NCI-H187 (cell line): Measurements from ENCODE around the gene CMTM7.

Experiments used
- DNase-seq, 2 experiments: peaks; one replicate each; lab custom pipeline; 2025; lab: John Stamatoyannopoulos, UW

Gene CMTM7, protein sequence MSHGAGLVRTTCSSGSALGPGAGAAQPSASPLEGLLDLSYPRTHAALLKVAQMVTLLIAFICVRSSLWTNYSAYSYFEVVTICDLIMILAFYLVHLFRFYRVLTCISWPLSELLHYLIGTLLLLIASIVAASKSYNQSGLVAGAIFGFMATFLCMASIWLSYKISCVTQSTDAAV

DNA sequence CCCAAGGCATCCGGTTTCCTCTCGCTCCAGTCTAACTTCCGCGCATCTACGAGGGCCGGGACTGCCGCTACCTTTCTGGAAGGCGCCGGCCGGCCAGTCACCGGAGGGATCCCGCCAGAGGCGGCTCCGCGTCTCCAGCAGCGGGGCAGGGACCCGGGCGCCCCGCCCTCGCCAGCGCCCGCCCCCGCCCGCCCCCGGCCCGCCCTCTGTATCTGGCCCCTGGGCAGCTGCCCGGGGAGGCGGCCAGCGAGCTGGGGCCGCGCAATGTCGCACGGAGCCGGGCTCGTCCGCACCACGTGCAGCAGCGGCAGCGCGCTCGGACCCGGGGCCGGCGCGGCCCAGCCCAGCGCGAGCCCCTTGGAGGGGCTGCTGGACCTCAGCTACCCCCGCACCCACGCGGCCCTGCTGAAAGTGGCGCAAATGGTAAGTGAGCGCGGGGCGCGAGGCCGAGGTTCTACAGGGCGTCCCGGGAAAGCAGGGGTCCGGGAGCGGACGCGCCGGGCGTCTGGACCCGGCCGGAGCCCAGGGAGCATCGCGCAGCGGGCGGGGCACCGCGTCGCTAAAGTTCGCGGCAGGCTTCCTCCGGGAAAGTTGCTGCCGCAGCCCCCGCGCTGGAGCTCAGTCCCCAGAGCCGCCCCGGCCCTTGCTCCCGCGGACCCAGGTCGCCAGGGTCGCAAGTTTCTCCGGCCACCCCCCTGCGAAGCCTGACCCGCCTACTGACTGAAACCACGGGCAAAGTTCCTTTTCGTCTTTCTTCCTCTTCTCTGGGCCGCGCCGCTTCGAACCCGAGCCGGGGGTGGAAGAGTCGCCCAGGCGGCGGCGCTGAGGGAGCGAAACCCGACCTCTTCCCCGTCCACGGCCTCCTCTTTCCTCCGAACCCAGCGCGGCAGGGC lies at the start of gene CMTM7:
TSS of gene CMTM7 (plus strand) at position 211 of the 893 bp plus-strand sequence. CDS start at position 265, 54 bp downstream.
- no peak for DNase-seq

DNA sequence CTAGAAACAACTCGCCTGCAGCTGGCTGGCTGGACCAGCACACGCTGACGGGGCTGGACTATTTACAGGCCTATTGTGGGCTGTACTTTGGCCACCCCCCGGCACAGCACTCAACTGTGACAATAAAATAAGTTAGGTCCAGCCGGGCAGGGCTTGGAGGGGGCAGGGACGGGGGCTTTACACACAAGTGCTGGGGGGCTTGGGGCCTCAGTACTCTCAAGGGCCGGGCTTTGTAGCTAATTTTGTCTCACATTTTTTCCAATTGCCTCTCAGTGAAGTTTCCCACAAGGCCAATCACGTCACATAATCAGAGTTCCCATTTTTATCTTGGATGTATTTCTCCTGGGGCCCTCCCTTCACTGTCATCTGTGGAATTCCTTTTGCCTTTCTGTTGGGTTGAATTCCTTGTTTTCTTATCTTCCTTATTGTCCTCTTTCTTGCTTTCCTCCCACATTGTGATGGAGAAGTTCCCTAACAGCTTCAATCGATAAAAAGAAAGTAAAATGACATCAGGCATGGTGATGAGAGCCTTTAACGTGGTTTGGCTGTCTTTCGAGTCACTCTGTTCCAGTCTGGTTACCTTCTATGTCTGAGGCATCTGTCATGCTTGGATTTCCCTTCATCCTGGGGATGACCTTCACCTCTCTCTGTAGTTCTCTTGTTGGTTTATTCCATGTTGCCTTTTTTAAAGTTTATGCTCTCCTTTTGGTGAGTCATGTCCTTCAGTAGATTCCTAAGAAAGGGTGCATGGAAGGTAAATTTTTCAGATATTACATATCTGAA lies 44.1 kb upstream of the CMTM7 start:
- DNase-seq = no peak

- DNase-seq = no peak
Observed at GRCh38 chr3:32349184-32349583, 42.5 kb upstream of the CMTM7 start.

DNA sequence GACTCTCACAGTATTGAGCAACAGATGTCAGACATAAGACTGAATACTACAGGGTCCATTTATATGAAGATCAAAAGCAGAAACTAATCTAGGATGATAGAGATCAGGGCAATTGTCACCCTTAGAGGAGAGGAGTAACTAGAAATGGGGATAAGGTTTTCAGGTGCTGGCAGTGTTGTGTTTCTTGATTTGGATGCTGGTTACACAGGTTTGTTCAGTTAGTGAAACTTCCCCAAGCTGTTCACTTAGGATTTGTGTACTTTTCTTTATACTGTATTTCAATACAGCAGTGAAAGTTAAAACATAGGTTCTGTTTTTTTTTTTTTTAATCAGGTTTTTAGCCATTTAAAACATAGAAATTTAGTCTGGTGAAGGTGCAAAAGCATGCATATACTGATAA lies 39.1 kb upstream of the CMTM7 start:
- DNase-seq = no peak

- no peak for DNase-seq
Observed at GRCh38 chr3:32353351-32353750, 38.3 kb upstream of the CMTM7 start.

DNA sequence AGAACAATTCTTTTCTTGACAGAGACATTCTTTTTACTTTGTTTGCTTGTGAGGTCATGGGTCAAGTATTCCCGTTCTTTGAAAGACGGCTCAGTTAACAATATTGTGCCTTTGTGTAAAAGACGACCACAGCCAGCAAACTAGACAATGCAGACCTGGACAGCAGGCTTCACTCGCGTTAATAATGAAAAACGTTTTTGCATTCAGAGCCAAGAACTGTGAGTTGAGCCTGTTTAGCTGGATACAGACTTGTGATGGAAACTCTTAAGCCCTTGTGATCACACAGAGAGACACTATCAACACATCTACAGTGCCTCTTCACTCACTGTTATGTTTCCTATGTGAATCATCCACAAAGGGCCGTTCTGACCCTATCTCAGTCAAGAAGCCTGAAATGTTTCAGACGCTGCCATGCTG lies 37.3 kb upstream of the CMTM7 start:
- no peak for DNase-seq

- no peak for DNase-seq
Observed at GRCh38 chr3:32355751-32356291, 35.8 kb upstream of the CMTM7 start.

DNA sequence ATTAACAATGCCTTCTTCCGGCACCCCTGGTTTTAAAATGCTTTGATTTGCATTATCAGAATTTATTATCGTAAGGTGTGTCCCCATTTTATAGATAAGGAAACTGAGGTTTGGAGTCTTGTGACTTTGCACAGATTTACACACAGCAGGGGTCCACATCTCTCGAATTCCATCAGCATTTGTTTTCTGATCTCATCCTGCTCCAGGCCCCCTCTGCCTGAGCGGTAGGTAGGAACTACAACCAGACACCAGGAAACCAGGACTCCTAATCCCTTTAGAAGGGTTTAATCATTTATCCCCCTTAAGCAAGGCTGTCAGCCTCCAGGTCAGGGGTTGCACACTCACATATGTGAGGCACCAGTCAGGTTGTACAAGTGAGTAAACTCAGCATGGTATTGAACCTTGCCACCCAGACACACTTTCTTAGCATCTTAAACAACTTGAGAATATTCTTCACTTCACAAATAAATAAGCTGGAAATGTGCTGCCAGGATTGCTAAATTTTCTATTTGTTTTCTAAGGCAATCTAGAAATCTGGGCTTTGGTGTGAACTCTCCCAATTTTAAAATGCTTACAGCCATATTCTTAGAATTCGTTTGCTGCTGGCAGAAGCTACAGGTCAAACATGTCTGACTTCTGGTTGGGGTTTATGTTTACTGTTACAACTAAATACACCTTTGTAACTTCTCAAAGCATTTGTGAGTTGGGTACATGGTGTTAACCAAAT lies 31.7 kb upstream of the CMTM7 start:
- DNase-seq = no peak

- DNase-seq = no peak
Observed at GRCh38 chr3:32360493-32360827, 31.2 kb upstream of the CMTM7 start.

- DNase-seq = no peak
Observed at GRCh38 chr3:32366638-32367397, 24.8 kb upstream of the CMTM7 start.

DNA sequence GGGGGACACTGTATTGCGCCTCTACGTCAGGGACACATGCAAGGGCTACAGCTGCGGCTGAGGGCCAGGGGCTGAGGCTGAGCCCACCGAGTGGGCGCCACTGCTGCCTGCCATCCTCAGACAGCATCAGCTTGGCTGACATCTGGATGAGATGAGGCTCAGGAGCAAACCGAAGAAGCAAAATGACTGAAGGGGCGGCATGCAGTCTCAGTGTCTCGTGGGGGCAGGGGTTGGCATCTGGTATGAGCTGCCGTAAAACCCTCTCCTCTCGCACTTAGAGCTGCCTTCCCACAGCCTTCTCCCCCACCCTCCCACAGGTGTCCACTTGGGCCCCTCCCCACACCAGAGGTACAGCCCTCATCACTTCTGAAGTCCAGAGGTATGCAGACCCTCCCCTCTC lies 24.2 kb upstream of the CMTM7 start:
- no peak for DNase-seq

DNA sequence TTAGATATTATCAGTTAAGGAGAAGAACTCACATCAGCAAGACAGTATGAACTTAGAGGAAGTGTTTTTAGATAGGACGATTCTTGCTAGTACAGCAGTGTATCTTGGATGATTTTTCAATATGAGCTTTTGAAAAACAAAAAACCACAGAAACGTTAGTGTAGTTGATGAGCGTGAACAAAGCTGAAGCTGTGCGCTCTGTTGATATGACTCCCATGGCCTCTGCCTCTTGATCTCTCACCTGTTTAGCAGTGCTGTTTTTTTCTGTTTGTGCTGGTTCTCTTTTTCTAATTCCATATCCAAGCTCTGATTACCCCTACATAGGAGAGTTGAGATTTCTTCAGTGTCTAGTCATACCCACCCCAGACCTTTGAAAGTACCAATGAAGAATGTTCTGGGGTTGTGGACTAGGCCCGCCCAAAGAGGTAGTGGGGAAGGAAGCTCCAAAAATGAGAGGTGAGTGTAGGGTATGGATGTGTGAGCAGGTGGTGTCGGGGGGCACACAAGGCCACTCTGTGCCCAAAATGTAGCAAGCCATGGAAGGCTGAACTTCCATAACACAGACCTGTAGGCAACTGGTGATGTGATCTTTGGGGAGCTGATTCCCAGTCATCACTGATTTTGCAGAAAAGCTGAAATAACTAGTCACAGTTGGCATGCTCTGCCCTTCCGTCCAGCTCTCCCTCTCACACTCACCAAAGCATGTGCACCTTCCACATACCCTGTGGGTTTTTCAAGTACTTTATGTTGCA lies 20.0 kb upstream of the CMTM7 start:
- DNase-seq = no peak

GRCh38 chr3:32372213-32372490 lies 19.5 kb upstream of the CMTM7 start:
- DNase-seq = no peak

DNA sequence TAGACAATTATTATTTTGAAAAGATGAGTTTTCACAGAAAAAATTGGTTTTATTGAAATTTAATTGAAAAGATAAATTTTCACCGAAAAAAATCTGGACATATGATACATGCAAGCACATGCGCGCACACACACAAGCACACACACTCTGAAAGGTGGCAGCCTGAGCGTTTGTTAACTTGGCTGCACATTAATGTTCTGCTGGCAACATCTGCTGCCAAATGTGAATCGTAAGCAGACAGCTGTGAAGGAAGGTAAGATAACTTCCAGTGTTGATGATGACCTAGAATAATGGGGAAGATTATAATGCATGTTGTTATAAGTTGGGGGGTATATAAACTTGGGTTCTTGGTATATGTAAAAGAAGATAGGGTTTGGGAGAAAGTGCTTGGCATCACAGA lies 18.4 kb upstream of the CMTM7 start:
- no peak for DNase-seq

- no peak for DNase-seq
Observed at GRCh38 chr3:32373844-32374243, 17.8 kb upstream of the CMTM7 start.

DNA sequence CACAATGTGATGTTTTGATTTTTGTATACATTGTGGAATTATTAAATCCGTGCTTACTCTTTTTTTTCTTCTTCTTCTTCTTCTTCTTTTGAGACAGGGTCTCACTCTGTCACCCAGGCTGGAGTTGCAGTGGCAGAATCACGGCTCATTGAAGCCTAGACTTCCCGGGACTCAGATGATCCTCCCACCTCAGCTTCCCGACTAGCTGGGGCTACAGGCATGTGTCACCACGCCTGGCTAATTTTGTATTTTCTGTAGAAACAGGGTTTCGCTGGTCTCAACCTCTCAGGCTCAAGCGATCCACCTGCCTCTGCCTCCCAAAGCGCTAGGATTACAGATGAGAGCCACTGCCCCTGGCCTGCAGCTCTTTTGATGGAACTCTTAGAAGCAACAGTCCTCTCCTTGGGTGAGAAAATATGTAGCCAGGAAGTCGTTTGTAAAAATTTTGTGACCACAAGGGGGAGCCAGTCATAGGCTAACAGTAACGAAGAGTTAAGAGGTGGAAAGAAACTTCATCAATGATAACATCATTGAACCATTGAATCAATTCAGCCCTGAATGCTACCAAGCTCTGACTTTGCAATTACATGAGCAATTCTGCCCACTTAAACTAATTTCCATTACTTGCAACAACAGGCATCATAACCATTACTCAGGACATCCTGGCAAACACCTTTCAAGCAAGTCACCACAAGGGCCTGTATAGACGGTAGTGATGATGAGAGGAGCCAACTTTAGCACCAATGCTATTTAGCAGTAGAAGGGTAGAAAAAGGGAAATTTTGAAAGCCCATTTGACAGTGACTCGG lies 16.7 kb upstream of the CMTM7 start:
- DNase-seq = peak in 1 of 2 experiments; percentile 9

- DNase-seq = no peak
Observed at GRCh38 chr3:32375596-32375930, 16.1 kb upstream of the CMTM7 start.

DNA sequence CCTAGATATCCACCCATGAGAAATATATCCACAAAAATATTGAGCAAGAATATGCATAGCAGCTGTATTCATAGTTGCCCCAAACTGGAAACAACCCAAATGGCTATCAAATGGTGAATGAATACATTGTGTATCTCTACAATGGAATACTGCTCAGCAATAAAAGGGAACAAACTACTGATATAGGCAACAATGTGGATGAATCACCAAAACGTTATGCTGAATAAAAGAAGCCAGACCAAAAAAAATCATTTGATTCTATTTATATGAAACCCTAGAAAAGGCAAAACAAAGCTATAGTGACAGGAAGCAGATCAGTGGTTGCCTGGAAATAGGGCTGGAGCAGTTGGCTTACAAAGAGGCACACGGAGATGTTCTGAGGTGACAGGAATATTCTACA lies 15.5 kb upstream of the CMTM7 start:
- DNase-seq = no peak

GRCh38 chr3:32379831-32380500 lies 11.7 kb upstream of the CMTM7 start:
- no peak for DNase-seq
